ENCODE results near the gene NINJ2.

- no peak for TF ChIP-seq POLR2A (IDR thresholded peaks at IDR 0.05)
- TF ChIP-seq CTCF (IDR thresholded peaks at IDR 0.05): no peak
Measured at GRCh38 chr12:697481-697880, 34.2 kb upstream of the NINJ2 start.
